GM18873 (cell line): Measurements from ENCODE around the gene LCTL.
A peak's percentile ranks its signal among the peaks of the same experiment; 100 is the strongest.

ENCODE experiments used
- ATAC-seq: cut with Tn5 transposase; IDR thresholded peaks from one replicate; pipeline ENCODE4 v1.9.1; 2021; ENCODE audit warnings: mild to moderate bottlenecking, moderate library complexity, moderate number of reproducible peaks; ENCODE audit not compliant: unreplicated experiment, low FRiP score

The LCTL gene

DNA sequence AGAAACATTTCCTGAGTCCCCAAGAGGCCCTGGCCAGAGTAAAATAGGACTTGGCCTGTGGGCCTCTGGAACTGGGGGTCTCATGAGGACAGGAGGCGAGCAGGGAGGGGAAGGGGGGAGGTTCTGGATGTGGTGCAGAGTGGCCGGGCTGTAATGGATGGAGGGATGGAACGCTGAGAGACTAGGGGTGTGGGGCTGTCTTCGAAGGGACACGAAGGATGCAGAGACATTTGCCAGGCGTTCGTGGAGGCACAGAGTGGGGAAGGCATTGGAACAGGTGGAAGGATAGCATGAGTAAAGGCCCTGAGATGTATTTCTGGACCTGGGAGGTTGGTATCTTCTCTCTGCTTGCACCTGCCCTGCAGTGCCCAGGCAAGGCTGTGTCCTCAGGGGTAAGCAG lies 2.1 kb upstream of the LCTL start:
- ATAC-seq = no peak

DNA sequence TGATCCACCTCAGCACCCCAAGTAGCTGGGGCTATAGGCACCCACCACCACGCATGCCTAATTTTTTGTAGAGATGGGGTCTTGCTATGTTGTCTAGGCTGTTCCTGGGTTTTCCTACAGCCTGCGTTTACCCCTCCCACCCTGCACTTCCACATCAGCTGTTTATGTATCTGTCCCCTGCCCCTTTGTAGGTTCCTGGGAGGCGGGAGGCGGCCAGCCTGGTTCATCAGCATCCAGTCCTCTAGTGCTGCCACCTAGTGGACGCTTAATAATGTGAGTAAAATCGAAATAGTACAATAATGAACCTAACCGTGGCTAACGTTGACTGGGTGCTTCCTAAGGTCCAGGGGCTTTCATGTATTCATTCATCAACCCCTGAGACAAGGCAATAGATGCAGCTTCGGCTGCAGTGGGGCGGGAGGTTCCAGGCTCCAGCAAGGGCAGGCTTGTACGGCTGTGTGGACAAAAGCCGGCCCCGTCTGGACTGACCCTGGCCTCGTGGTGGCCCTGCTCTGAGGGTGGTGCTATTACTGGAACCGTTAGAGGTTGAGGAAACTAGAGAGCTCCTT lies 1.2 kb upstream of the LCTL start:
- no peak for ATAC-seq

DNA sequence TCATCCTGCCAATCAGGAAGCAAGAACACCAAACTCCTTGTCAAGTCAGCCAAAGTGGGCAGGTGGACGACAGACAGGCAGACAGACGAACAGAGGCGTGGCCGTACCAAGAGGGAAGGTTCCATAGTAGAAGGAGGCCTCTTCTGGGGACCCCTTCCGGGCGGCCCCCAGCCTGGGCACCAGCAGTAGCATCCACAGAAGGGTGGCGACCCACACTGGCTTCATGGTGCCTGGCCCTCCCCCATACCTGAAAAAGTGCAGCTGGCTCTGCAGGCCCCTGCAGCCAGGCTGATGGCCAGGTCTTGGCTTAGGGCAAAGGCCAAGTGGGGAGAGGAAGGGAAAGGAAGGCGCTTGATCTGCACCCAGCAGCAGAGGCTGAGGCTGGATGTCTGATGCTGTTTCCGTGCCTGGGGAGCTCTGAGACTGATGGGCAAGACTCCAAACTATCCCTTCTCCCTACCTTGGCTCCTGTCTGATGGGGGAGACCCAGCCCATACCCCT lies 607 bp downstream of the LCTL start:
- ATAC-seq = no peak

DNA sequence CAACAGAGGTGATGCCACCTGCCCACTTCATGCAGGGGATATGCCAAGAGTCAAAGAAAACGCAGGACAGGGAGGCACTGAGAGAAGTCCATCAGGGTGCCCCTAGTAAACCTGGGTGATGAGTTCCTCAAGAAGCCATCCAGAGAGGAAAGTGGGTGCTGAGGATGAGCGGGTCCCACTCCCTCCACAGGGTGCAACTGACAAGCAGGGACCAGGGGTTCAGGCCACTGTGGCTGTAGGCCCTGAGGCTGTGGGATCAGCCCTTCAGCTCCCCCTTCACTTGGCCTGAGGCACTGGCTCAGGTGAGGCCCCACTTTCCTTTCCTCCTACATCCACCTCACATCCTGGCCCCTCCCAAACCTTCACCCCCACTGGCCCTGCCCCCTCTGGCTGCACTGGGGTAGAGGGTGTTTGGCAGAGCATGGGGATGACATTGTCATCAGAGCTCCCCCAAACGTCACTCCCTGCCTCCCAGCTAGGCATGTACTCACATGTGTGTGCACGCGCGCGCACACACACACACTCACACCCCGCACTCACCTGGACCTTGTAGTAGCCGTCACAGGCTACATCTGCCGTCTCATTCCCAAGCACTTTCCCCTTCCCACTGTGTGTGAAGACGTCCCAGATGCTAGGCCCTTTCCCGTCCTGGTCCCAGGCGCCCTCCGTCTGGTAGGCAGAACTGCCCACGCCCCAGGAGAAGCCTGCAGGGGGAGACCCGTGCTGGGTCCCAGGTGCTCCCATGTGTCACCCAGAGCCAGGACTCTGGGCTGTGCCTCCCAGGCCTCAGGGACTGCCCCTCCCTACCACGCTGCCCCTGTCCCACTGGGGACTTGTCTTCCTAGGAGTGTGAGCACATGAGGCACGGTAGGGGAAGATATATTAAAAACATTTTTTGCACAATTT lies 1.4 kb downstream of the LCTL start:
- no peak for ATAC-seq

DNA sequence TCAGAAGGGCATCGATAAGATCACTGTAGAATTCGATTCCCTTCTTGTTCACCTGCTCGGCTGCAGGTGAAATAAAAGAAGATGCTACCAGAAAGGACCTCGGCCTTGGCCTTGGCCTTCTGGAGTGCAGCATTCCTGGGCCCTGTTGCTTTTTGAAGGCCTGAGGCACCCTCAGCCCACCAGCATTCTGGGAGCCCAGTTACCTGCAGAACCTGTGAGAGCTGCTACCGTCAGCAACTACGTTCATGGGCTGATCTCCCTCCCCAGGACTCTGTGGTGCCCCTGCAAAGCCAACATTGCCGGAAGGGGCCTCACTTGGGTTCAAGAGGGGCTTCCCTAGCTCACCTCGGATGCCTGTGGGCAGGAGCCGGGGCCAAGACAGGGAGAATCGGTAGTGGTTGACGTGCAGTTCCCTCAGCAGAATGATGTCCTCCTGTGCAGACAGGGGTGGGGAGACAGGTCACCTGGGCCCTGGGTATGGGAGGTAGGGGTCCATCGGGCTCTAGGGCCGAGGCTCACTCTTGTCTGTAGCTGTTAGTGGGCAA lies 2.2 kb downstream of the LCTL start:
- ATAC-seq = no peak

DNA sequence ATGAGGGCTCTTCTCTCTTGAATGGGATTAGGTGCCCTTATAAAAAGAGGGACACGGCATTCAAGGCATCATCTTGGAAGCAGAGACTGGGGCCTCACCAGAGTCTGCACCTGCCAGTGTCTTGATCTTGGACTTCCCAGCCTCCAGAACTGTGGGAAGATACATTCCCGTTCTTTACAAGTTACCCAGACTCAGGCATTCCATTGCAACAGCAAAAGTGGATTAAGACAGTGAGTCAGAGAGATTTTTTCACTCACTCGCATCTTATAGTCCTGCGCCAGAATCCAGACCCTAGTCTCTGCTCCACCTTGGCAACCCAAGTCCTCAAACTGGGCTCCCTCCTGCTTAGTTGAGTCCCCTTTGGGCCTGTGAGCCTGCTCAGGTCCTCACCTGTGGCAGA lies 2.7 kb downstream of the LCTL start:
- no peak for ATAC-seq

DNA sequence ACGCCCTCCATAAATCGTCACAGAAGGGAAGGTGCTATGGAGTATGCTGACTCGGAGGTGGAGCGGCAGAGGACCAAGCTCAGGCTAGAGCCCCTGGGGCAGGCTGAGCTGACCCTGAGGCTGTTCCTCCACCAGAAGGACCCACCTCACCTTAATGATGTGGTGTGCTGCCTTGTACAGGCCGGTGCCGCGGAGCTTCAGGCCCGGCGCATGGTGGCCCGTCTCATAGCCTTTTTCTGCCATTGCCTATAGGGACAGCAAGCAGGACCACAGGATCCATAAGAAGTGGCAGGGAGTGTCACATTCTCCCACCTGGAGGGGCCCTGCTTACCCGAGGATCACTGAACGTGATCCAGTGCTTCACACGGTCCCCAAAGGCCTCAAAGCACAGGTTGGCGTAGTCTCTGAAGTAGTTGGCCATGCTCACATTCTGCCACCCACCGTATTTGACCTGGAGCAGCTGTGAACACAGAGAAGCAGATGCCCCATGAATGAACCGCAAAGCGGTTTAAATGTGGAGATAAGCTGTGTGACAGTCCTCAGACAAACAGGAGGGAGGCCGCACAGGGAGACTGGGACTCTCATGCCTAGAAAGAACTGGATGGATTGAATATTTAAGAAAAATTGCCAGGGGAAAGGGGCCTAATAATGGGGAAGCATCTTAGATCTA lies 4.8 kb downstream of the LCTL start:
- no peak for ATAC-seq

DNA sequence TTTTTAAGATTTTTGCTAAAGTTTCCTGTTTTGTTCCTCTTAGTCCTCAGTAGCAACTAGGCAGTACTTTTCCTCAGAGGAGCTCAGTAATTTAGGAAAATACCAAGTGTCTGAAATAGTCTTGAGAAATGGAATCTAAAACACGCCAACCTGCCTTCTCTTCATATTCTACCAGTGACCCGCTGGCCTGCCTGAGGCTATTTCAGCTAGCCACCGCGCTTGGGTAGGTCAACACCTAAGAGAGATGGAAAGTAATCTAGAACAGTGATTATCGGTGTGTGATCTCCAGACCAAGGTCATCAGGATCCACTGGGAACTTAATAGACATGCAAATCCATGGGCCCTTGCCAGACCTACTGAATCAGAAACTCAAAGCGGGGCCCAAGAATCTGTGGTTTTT lies 7.5 kb downstream of the LCTL start:
- no peak for ATAC-seq

DNA sequence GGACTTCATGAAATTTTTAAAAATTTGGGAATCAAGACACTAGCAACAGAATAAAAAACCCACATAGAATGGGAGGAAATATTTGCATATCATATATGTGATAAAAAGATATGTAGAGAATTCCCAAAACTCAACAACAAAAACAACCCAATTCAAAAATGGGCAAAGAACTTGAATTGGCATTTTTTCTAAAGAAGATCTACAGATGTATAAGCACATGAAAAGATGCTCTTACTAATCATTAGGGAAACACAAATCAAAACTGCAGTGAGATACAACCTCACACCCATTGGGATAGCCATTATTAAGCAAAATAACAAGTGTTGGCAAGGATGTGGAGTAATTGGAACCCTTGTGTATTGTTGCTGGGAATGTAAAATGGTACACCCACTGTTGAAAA lies 10.1 kb downstream of the LCTL start:
- ATAC-seq = no peak

DNA sequence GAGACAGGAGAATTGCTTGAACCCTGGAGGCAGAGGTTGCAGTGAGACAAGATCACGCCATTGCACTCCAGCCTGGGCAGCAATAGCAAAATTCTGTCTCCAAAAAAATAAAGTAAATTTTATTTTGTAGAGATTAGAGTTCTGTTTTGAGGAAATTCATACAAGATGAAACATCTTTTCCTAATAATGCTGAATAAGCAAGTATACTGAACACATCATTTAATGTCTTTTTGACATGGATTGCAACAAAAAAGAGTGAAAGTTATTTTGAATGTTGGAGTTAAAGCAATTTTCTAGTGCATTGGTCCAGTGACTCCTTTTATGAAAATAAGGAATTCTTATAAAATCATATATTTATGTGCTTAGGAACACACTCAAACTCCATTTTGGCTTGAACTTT lies 20.5 kb downstream of the LCTL start:
- no peak for ATAC-seq

DNA sequence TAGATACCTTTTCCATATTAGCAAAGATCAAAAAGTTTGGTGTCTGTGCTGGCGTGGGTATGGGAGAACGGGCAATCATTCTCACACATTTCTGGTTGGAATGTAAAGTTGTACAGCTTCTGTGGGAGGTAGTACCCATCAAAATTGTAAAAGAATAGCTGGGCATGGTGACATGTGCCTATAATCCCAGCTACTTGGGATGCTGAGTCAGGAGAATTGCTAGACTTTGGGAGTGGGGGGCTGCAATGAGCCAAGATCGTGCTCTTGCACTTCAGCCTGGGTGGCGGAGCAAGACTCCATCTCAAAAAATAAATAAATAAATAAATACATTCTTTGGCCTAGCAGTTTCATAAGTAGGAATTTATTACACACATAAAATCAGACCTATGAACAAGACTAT lies 22.9 kb downstream of the LCTL start:
- no peak for ATAC-seq

DNA sequence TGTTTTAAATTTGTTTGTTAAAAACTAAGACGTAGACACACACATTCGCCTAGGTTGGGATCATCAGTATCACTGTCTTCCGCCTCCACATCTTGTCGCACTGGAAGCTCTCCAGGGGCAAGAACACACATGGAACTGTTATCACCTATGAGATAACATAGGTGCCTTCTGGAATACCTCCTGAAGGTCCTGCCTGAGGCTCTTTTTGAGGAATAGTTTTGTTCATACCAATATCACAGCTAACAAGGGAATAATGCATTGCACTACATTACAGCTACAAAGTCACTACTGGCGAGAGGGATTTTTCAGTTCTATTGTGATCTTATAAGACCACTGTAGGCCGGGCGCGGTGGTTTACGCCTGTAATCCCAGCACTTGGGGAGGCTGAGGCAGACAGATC lies 30.7 kb downstream of the LCTL start:
- ATAC-seq = no peak

DNA sequence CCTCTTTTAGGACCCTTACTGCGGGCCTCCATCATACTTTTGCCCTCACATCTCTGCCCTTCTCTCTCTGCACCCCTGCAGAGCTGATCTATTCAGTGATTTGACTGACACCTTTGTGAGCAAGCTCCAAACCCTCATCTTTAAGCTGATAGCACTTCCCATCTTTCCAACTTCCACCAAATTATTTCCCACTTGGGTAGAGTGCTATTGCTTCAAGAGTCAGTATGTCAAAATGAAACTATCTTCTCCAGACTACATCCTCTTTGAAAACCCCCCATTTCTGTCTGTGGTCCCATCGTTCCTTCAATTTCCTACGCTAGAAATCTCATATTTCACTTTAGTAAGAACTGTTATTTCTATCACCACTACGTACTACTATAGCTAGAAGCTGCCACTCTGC lies 41.0 kb downstream of the LCTL start:
- ATAC-seq = no peak

DNA sequence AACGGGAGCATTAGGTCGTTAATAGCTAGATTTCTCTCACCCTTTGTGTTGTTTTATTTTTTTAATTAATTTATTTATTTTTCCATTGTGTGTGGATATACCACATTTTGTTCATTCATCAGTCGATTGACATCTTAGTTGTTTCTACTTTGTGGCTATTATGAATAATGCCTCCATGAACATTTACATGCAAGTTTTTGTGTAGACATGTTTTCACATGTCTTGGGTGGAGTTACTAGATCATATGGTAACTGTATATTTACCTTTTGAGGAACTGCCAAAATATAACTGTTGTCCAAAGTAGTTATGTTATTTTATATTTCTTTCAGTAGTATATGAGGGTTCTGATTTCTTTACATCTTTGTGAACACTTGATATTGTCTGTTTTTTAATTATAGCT lies 41.9 kb downstream of the LCTL start:
- ATAC-seq = no peak

DNA sequence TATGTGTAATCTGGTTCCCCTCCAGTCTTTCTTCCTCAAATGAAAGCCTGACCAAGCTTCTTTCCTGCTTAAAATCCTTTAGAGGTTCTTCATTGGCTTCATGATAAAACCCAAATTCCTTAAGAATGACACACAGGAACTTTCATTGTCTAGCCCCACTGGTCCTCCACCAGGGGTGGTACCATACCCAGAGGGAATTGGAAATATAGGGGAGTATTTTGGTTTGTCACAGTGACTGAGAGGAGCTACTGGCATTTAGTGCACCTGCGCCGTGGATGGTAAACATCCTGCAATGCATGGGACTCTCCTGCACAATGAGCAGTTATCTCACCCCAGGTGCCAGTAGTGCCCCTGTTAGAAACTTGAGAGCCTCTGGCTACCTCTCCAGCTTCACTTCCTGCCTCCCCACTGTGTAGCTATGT lies 49.9 kb downstream of the LCTL start:
- ATAC-seq = no peak

DNA sequence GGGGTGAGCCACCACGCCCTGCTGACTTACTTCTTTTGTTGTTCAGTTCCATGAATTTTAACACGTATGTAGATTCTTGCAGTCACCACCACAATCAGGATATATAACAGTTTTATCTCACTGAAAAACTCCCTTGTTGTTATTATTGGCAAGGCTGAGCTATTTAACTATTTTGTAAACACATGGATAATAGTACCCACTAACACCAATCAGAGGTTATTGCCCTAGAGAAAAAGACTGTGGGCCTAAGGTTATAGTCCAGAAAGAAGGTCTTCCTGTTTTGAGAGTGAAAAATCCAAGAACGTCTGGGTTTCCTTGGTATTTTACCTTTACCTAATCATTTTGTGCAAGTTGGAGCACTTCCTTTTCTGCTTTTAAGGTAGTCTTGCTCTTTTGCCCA lies 51.2 kb downstream of the LCTL start:
- no peak for ATAC-seq

DNA sequence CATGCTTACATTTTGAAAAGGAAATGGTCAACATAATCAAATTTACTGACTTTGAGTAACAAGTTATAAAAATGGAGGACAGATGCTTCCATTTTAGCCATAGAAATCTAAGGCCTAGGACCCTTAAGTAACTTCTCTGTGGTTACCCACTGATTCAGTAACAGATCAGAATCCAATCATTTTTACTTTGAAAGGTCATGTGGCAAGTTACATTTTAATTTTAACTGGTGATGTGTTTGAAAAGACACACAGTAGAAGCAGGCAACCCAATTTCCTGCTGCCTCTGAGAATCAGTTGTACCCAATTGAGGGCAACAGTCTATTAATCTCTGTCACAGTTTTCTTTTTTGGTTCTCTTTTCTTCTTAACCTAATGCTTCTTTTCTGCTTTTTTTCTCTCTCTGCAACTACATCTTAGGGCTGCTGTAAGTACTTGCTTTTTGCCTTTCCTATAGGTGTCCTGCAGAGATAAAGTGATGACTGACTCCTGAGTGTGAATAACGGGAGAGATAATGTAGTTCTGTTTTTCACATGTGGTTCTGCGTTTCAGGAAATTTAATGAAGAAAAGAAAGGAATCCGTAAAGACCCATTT lies 57.4 kb downstream of the LCTL start:
- no peak for ATAC-seq

DNA sequence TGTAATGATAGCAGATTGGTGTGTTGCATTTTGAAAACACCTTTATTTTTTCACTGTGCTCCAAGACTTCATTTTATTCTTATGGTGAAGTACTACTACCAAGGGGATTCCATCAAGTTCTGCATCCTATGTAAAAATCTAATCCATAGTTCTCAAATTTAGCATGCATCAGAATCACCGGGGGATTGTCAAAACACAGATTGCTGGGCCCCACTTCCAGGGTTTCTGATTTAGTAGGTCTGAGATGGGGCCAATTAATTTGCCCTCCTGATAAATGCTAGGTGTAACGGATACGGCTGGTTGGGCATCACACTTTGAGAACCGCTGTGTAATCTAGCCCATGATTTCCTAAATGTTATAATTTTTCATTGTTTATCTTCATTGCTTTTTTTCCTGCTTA lies 60.0 kb downstream of the LCTL start:
- no peak for ATAC-seq

DNA sequence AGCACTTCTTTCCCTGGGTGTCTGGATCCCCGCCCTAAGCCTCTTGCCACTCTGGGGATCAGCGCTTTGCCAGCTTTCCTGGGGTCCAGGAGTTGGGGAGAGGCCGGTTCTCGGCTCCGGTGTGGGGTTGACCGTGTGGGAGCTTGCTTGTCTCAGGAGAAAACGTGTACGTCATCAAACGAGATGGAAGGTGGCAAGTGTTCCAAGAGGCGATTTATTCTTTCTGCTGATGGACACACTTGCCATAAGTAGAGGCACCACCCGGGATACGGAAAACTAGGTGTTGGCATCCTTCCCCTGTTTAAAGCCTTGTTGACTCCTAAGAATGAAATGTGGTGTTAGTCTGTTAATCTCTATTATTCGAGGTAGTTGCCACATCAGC lies 60.4 kb downstream of the LCTL start:
- no peak for ATAC-seq

DNA sequence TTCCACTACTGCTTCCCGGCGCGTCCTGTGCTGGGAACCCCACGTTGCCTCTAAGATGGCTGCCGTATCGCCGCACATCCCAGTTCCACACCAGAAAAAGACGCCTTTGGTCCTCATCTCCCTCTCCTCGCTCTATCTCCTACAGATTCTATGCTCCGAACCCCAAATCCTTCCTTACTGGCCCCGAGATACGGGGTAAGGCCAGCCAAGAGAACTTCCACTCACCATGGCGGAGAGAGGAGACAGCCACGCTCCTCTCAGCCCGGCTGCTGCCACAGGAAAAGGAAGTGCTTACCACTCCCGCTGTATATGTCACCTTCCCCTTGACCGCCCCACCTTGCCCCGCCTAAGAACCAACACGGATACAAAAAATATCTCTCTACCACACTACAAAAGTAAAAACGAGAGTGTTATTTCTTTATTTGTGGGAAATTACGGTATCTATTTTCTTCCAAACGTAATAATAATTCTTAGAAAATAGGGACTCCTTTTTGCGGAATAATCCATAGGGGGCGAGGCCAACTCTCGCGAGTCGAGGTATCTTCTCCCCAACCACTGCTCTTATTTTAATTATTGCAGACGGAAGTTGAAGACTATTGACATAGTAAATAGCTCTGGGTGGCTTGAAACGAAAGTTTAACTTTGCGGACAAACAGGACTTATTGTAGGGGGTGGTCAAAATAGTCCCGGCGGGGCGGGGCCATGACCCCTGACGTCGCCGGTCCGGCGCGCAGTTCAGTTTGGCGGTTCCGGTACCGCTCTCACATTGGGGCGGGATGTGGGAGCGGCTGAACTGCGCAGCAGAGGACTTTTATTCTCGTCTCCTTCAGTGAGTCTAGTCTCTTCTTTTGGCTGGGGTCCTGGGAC lies 61.0 kb downstream of the LCTL start, which contains the start of the genes RPL4 and ZWILCH:
RPL4 (minus strand) TSS at position 293 of the 867 bp plus-strand sequence; CDS start at position 228, 65 bp downstream.
ZWILCH (plus strand) TSS at position 764 of the 867 bp plus-strand sequence; CDS start at position 777, 13 bp downstream.
- peak; percentile 57 for ATAC-seq
